DLD1 (cell line): ENCODE measurements around the gene SPDL1.

ENCODE experiments used
- in situ Hi-C: cut with HindIII; loops from 2 replicates; pipeline ENCODE4 v1.10.0; 2017; ENCODE audit warnings: low sequenced_read_pairs

Gene SPDL1

DNA sequence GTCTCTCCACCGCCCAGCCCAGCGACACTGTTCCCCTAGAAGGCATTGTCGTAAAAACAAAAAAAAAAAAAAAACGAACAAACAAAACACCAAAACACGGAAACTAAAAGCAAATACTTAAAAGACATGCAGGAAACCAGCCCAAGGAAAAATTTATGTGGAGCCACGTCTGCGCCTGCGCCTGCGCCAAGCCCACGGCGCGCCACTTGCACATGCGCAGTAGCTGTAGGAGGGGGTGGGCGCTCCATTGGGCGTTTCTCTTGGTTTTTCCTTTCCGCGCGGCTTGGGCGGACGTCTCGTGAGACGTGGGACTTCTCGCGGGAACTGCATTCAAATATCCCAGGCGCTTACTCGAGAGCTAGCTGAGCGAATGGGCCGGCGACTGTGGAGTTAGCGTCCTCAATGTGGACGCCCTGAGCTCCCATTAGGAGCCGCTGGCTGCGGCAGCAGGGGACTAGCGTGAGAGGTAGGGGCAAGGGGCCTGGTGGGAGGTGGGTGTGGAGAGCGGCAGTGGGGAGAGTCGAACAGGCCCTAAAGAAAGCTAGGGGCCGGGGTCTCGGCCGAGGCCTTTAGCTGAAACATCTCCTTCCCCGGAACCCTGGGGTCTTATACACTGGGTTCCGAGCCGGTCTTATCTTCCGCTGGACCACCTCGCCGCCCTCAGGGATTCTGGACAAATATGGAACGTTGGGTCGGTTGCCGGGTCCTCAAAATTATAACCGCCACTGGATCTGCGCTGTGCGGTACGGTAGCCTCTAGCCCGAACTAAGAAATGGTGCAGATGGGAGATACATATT lies at the start of gene SPDL1:
TSS of gene SPDL1 (plus strand) at position 350 of the 797 bp plus-strand sequence. CDS start 4,644 bp downstream, outside the sequence.
- in situ Hi-C loops: no loop called here

DNA sequence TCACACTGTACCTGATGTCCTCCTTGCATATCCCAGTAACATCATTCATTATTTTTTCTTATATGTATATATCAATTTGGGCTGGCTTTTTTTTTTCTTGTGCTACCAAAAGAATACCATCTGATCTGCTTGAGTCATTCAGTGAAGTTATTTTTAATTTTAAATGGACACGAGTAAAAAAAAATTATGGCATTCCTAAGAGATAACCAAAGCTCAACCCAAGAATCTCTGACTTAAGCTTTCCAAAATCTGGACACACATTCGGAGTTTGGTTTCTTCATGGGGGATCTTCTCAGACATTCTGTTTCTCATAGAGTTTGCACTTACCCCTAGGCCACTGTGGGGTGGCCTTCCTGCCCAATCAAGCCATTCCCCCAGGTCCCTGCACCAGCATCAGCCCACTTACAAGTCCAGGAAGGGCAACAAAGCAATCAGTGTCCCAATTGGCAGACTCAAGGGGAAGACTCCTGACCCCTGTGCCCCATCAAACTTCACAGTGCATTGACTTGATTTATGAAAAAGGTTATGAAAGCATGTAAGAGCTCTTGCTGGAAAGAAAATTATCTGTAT lies 49.2 kb upstream of the SPDL1 start:
- in situ Hi-C loops: no loop called here

- in situ Hi-C loops: no loop called here
These were observed 48.6 kb upstream of the SPDL1 start for GRCh38 chr5:169534939-169535338.

GRCh38 chr5:169538944-169539343 lies 44.6 kb upstream of the SPDL1 start:
- in situ Hi-C loops: no loop called here

DNA sequence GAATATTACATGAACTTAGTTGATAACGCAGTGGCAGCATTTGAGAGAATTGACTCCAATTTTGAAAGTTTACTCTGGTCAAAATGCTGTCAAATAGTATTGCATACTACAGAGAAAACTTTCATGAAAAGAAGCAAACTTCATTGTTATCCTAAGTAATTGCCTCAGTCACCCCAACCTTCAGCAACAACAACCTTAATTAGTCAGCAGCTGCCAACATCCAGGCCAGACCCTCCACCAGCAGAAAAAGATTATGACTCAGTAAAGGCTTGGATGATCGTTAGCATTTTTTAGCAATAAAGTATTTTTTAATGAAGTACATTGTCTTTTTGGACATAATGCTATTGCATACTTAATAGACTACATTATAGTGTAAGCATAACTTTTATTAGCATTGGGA lies 40.8 kb upstream of the SPDL1 start:
- in situ Hi-C loops: no loop called here

DNA sequence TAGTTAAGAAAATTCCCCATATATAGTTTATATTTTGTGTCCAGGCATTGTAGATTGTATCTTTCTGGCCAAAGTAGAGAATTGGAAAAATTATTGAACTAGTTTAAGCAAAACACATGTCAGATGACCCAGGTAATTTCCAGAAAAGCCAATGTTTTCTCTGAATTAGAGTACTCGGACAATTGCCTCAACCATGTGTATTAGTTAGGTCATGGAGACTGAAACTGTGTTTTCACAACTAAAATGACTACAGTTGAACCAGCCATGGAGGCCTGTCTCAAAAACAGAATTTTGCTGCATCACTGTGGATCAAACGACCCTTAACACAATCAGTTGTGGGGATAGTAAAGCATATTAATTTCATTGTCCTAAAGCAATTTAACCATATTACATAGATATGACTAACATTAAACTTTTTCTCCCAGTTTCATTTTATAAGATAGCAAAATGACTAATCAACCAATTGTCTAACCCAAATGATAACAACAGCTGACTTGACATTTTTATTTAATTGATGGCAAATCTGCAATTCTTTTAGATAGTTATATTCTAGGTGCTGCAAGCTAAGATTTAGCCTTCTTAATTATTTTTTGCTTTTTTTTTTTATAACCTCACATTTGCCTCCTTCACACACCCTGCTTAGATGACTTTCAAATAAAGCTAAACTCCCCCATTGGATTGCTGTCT lies 39.2 kb upstream of the SPDL1 start:
- in situ Hi-C loops: no loop called here

- in situ Hi-C loops: no loop called here
These were observed 37.8 kb upstream of the SPDL1 start for GRCh38 chr5:169545762-169546161.

- in situ Hi-C loops: no loop called here
These were observed 37.2 kb upstream of the SPDL1 start for GRCh38 chr5:169546346-169546745.

GRCh38 chr5:169547508-169547907 lies 36.1 kb upstream of the SPDL1 start:
- in situ Hi-C loops: no loop called here

DNA sequence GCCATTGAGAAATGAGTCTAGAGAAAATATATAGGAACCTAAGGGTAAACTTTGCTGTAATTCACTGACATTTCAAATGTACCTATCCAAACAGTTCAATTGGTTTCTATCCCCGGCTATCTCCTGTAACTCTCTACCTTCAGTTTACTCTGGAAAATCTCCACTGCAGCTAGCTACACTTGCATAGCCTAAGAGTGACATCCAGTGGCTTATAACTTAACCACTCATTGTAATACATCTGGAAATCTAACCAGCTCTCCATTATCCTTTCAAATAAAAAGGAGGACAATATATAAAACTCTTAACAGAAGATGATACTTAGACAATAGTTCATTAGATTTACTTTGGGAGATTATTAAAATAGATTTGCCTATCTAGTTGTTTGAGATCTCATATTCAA lies 35.3 kb upstream of the SPDL1 start:
- in situ Hi-C loops: no loop called here

- in situ Hi-C loops: no loop called here
These were observed 34.0 kb upstream of the SPDL1 start for GRCh38 chr5:169549453-169550100.

GRCh38 chr5:169550227-169550626 lies 33.3 kb upstream of the SPDL1 start:
- in situ Hi-C loops: no loop called here

- in situ Hi-C loops: no loop called here
These were observed 32.4 kb upstream of the SPDL1 start for GRCh38 chr5:169551146-169551545.

DNA sequence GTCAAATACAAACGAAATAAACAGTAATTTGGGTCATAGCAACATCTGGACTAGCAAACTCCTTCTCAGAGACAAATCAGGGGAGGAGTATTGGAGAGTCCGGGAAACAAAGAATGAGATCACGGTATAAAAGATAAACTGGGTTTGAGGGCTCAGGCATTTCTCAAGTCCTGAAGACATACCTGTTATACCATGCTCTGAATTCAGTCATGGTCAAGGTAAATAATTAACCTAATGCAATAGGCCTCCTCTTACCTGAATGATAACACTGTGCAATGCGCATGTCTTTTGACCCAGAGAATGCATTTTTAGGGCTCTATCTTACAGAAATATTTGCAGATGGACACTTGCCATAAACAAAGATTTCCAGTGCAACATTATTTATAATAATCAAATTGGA lies 31.9 kb upstream of the SPDL1 start:
- in situ Hi-C loops: no loop called here

- in situ Hi-C loops: no loop called here
These were observed 29.3 kb upstream of the SPDL1 start for GRCh38 chr5:169554251-169554650.

- in situ Hi-C loops: no loop called here
These were observed 25.7 kb upstream of the SPDL1 start for GRCh38 chr5:169557838-169558237.

GRCh38 chr5:169561893-169562292 lies 21.7 kb upstream of the SPDL1 start:
- in situ Hi-C loops: no loop called here

DNA sequence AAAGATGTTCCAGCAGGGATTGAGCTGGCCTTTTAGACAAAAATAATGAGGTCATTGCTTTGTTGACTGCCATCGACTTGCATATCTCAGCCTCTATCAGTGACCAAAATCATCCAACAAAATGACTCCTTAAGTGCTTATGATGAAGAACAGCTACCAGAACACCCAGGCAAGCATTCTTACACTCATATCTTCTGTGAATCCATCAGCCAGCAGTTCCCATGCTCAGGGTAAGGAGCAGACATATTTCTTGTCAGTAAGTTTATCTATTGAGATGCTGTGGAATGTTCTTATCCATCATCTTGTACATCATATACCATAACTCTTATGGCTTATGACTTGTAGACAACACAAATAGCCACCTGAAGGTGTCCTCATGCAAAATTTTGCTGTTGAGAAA lies 20.2 kb upstream of the SPDL1 start:
- in situ Hi-C loops: no loop called here

- in situ Hi-C loops: no loop called here
These were observed 17.4 kb upstream of the SPDL1 start for GRCh38 chr5:169566202-169566601.

DNA sequence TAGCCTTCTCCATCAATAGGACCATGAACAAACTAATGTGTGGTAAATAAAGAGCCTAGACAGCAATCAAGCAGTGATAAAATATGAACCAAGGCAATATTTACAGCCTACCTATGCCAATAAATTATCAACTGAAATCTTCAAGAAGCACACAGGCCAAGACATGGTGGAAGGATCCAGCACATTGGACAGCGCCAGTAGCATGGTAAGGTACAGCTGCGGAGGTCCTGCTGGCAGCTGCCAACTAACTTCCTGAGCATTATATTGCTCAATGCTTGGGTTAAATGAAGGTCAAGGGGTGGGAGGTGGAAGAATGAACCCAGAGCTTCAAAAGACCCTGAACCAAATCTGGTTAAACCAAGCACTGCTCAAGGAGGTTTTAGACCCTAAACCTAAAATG lies 16.5 kb upstream of the SPDL1 start:
- in situ Hi-C loops: no loop called here

DNA sequence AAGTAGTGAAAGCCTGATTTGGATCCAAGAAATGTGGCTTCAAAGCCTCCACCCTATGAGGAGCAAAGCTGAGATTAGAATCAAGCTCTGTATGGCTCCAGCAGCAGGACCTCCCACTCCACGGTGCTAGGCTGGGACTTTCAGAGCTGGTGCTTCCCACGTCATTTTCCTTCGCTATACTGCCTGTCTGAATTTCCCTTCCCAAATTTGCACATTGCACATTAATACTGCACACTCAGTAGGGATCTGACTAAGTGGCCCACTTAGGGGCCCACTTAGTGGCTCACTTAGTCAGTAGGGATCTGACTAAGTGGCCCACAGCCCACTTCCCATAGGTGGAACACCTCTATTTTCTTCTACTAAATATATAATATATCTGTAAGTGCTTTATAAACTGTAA lies 14.1 kb upstream of the SPDL1 start:
- in situ Hi-C loops: no loop called here

DNA sequence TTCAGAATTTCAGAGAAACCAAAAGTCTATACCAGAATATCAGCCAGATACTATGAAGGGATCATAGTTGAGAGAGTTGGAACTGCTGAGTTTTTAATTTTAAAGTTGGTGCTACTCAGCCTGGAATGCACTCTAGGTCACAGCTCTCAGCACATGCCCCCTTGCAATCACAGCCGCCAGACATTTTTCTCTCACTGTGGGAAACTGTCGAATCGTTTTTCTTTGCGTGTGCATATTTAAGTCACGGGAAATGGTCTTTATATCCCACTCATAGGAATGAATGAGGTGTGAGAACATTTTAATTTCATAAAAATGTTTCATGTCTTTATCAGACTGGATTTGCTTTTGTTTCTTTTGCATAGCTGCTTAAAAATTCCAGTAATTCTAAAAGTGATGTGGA lies 12.2 kb upstream of the SPDL1 start:
- in situ Hi-C loops: no loop called here
